HT1080 (cell line): ENCODE results near the gene ABCC2. TPM values are rescaled to one million over a fixed set of nuclear protein-coding genes. Genes with fewer than 3 reads are reported as not detected.
"Not testable (repeated sequence)": the region's sequence is repeated elsewhere in the genome, so short reads cannot be mapped to it uniquely, and the experiment has no call there.

Source experiments
- DNase-seq: peaks from one replicate; pipeline ENCODE4 v3.0.0-alpha.2; 2015; ENCODE audit warnings: low read depth
- total RNA-seq: library from RNA; depleted of rRNA; stranded (reverse); fragments of >200 nt; shearing (Covaris generic); gene quantifications from 2 replicates; pipeline ENCODE4 v1.2.3, GENCODE V29; 2014; rRNA removed

Gene ABCC2
- total RNA-seq, 1 experiment from 2014 or later: 0.90 TPM

- DNase-seq: no peak
Observed at GRCh38 chr10:99894613-99895012, 112.2 kb downstream of the ABCC2 start.

GRCh38 chr10:99895066-99895465, 112.6 kb downstream of the ABCC2 start:
- DNase-seq: not testable (repeated sequence)

DNA sequence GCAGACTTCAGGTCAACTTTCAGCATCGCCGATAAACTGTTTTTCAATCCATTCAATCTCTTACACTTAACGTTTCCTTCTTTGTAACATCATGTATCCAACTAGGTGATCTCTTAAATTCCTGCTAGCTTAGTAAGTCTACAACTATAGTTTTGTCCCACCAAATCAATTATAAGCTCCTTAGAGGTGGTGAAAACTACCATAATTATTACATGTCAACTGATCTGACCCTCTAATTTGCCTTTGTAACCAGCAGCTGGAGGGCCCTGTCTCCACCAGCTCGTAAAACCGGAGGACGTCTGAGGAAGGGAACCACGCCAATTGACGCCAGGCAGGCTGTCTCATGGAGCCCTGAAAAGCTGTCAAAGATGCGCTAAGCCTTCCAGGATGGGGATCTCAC, 113.4 kb downstream of the ABCC2 start:
- DNase-seq: no peak

Other genes starting within 250 kb of the ABCC2 start
- not detected in 2 replicates for gene NKX2-3, start 249.7 kb upstream of the ABCC2 start, total RNA-seq
- gene SLC25A28, start 162.2 kb upstream of the ABCC2 start, total RNA-seq: 15.0 and 19.2 TPM in 2 replicates
- 14.6 and 15.0 TPM in 2 replicates for gene ENTPD7, start 123.1 kb upstream of the ABCC2 start, total RNA-seq
- gene COX15, start 50.5 kb upstream of the ABCC2 start, total RNA-seq: 38.4 and 41.4 TPM in 2 replicates
- 25.6 and 26.4 TPM in 2 replicates for gene CUTC, start 50.4 kb upstream of the ABCC2 start, total RNA-seq
- gene DNMBP, start 227.3 kb downstream of the ABCC2 start, total RNA-seq: 24.7 and 31.9 TPM in 2 replicates